PFSK-1 (cell line): Measurements from ENCODE around the gene SENP7.

Experiments used
- FOXP2 ChIP-seq: optimal IDR thresholded peaks from 2 replicates; pipeline ENCODE3; 2011; ENCODE audit warnings: borderline replicate concordance, control low read depth, inconsistent platforms; ENCODE audit not compliant: insufficient read depth; ENCODE audit errors: extremely low read length, extremely low read depth
- POLR2AphosphoS5 ChIP-seq: IDR thresholded peaks from 2 replicates; pipeline ENCODE4 v1.6.1; 2012; ENCODE audit warnings: low read depth, mild to moderate bottlenecking, control low read depth, low read length, moderate library complexity
- SIN3A ChIP-seq: IDR thresholded peaks from 2 replicates; pipeline ENCODE4 v1.6.1; 2012; ENCODE audit warnings: mild to moderate bottlenecking, low read length, moderate library complexity, borderline replicate concordance; ENCODE audit not compliant: insufficient read depth
- TAF1 ChIP-seq: IDR thresholded peaks from 2 replicates; pipeline ENCODE4 v1.6.1; 2012; ENCODE audit warnings: low read length, control low read depth, borderline replicate concordance; ENCODE audit not compliant: insufficient read depth
- TF ChIP-seq, protein P1 (sequence below), 2 experiments: IDR thresholded peaks; 2 replicates each; pipeline versions ENCODE4 v1.6.1 to v1.8.0; 2011 to 2012; ENCODE audit warnings: low read depth in 2 of 2, low read length in 2 of 2, control low read depth in 1 of 2, inconsistent platforms in 1 of 2, mild to moderate bottlenecking in 1 of 2, moderate library complexity in 1 of 2; ENCODE audit not compliant: insufficient read depth in 1 of 2

The SENP7 gene

DNA sequence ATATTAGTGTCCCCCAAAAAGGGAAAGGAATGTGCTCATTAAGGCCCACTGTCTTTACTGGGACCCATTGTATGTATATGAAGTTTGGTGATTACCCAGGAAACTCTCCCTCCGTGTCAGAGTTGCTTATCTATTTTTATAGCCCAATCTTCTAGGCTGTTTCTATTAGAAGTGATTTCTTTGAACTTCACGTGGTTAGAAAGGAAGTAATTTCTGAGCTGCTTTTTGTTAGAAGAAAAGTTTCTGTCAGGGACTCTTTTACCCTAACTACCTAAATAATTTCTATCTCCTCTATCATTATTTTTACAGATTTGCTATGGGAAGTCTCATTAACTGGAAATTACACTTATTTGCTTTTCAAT, 17.7 kb upstream of the SENP7 start:
- TF ChIP-seq, protein P1, sequence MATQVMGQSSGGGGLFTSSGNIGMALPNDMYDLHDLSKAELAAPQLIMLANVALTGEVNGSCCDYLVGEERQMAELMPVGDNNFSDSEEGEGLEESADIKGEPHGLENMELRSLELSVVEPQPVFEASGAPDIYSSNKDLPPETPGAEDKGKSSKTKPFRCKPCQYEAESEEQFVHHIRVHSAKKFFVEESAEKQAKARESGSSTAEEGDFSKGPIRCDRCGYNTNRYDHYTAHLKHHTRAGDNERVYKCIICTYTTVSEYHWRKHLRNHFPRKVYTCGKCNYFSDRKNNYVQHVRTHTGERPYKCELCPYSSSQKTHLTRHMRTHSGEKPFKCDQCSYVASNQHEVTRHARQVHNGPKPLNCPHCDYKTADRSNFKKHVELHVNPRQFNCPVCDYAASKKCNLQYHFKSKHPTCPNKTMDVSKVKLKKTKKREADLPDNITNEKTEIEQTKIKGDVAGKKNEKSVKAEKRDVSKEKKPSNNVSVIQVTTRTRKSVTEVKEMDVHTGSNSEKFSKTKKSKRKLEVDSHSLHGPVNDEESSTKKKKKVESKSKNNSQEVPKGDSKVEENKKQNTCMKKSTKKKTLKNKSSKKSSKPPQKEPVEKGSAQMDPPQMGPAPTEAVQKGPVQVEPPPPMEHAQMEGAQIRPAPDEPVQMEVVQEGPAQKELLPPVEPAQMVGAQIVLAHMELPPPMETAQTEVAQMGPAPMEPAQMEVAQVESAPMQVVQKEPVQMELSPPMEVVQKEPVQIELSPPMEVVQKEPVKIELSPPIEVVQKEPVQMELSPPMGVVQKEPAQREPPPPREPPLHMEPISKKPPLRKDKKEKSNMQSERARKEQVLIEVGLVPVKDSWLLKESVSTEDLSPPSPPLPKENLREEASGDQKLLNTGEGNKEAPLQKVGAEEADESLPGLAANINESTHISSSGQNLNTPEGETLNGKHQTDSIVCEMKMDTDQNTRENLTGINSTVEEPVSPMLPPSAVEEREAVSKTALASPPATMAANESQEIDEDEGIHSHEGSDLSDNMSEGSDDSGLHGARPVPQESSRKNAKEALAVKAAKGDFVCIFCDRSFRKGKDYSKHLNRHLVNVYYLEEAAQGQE (IDR thresholded peaks at IDR 0.05; ENCODE audit: insufficient read depth in 1 of 2, low read depth in 2 of 2, low read length in 2 of 2): no peak
- TF ChIP-seq SIN3A: no peak
- TF ChIP-seq TAF1: no peak
- TF ChIP-seq POLR2AphosphoS5: no peak

DNA sequence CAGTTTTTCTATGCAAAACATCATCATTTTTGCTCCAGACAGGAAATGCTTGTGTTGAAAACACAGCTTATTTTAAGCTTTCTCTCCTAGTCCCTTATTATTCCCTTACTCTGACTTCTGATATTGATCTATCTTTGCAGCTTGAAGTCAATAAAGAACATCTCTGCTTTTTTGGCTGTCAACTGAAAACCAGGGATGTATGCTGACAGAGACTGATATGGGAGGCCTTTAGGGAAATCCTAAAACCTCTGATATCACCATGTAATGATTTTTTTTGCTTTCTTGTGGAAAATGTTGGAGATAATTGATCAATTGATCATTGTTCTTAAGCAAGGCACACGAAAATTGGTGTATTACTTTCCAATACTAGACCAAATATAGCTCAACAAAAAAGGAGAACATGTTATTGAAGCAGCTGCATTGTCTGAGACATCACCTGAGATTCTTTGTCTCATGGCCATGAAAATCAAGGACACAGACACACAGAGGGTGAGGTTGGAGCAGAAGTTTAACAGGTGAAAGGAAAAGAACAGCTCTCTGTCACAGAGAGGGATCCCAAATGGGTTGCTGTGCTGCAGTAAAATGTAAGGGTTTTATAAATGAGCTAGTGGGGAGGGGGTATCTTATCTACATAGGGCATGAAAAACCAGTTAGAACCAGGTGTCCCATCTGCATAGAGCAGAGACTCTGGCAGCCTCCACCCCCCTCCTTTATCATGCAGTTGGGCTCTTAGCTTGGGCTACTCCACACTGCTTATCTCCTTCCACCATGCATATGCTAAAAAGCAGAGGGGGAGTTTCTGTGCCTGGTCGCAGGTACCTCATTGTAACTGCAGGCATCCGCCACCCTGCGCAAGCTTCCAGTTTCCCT, 17.0 kb upstream of the SENP7 start:
- TF ChIP-seq, protein P1 (IDR thresholded peaks at IDR 0.05; ENCODE audit: insufficient read depth in 1 of 2, low read depth in 2 of 2, low read length in 2 of 2): no peak
- no peak for TF ChIP-seq TAF1
- no peak for TF ChIP-seq POLR2AphosphoS5
- TF ChIP-seq SIN3A: no peak

DNA sequence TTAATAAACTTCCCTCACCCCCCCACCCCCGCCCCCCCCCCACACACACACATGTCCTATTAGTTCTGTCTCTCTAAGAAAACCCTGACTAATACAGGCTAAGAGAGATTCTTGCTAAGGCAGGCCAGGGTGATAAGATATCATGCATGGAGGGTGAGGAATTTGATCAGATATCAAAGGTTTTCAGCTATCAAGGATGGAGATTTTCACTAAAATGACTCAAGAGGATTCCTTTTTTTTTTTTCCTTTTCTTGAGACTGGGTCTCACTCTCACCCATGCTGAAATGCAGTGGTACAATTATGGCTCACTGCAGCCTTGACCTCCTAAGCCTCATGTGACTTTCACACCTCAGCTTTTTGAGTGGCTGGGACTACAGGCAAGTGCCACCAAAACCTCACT, 14.9 kb upstream of the SENP7 start:
- TF ChIP-seq FOXP2 (no peak), TAF1 (no peak), POLR2AphosphoS5 (no peak), SIN3A (no peak)
- TF ChIP-seq, protein P1 (IDR thresholded peaks at IDR 0.05; ENCODE audit: insufficient read depth in 1 of 2, low read depth in 2 of 2, low read length in 2 of 2): no peak

DNA sequence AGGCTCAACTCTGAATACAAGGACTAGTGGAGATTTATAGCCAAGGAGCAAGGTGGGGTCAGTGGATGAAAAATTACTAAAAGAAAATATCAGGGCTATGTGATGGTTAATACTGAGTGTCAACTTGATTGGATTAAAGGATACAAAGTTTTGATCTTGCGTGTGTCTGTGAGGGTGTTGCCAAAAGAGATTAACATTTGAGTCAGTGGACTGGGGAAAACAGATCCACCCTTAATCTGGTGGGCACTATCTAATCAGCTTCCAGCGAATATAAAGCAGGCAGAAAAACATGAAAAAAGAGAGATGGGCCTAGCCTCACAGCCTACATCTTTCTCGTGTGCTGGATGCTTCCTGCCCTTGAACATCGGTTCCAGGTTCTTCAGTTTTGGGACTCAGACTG, 14.4 kb upstream of the SENP7 start:
- TF ChIP-seq FOXP2: no peak
- TF ChIP-seq, protein P1 (IDR thresholded peaks at IDR 0.05; ENCODE audit: insufficient read depth in 1 of 2, low read depth in 2 of 2, low read length in 2 of 2): no peak
- no peak for TF ChIP-seq TAF1
- no peak for TF ChIP-seq POLR2AphosphoS5
- TF ChIP-seq SIN3A: no peak

DNA sequence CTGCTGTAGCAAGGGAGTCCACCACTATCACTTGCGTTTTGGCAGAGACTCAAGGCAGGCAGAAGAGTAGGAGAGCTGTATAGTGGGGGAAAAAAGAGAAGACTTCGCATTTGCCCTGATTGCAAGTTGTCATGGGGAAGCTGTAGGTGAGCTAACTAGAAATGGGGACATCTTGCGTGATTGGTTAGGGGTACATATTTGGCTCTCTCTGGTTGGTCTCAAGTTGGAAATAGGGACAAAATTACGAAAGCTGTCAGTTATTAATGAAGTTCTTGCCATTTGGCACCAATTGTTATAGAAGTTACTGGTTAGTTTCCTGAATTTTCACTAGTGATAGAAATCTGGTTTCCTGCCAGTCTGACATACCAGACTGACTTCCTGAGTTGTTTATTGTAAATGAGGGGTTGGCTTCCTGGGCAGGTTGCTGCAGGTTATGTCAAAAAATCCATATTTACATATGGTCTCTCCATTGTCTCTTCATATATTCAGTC, 8.2 kb upstream of the SENP7 start:
- TF ChIP-seq SIN3A: no peak
- no peak for TF ChIP-seq TAF1
- TF ChIP-seq, protein P1 (IDR thresholded peaks at IDR 0.05; ENCODE audit: insufficient read depth in 1 of 2, low read depth in 2 of 2, low read length in 2 of 2): no peak
- TF ChIP-seq FOXP2: no peak
